ENCODE results near the gene IL1A.

The IL1A gene

GRCh38 chr2:112754564-112754963 is 29.7 kb downstream of the IL1A start:
- DNase-seq (ENCODE audit: extremely low read depth, insufficient read length), result no peak
- H3K4me3 ChIP-seq (replicated peaks; ENCODE audit: low read depth, low read length), result no peak overlapping the region
- TF ChIP-seq, protein P1, sequence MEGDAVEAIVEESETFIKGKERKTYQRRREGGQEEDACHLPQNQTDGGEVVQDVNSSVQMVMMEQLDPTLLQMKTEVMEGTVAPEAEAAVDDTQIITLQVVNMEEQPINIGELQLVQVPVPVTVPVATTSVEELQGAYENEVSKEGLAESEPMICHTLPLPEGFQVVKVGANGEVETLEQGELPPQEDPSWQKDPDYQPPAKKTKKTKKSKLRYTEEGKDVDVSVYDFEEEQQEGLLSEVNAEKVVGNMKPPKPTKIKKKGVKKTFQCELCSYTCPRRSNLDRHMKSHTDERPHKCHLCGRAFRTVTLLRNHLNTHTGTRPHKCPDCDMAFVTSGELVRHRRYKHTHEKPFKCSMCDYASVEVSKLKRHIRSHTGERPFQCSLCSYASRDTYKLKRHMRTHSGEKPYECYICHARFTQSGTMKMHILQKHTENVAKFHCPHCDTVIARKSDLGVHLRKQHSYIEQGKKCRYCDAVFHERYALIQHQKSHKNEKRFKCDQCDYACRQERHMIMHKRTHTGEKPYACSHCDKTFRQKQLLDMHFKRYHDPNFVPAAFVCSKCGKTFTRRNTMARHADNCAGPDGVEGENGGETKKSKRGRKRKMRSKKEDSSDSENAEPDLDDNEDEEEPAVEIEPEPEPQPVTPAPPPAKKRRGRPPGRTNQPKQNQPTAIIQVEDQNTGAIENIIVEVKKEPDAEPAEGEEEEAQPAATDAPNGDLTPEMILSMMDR (IDR thresholded peaks at IDR 0.05; ENCODE audit: insufficient read depth, low read length, poor library complexity, severe bottlenecking), result no peak
- H3K36me3 ChIP-seq (ENCODE audit: control insufficient read depth, insufficient read depth, low read length), result peaks cover 9% of the 10 kb centered on the region
- H3K27me3 ChIP-seq (replicated peaks; ENCODE audit: control insufficient read depth, insufficient read depth, low read length), result no peaks in the 10 kb centered on the region

DNA sequence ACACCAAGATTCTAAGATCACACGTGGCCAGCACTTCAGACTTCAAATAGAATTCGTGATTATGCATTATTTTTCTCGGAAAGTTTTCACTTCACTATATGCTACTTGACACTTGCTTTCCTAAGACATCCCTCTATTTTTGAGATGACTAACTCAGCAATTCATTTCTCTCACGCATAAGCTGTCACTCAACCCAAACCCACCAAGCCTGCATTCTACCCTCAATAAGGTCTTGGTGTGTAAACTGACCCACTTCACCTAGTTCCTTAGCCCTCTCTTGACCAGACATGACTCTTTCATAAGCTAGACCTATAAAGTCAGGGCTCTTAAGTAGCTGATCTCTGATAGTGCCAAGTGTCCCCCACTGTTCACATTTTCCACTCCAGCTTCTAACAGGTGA is 31.6 kb downstream of the IL1A start:
- TF ChIP-seq, protein P1 (IDR thresholded peaks at IDR 0.05; ENCODE audit: insufficient read depth, low read length, poor library complexity, severe bottlenecking), result no peak
- Histone ChIP-seq H3K36me3 (ENCODE audit: control insufficient read depth, insufficient read depth, low read length) (peaks cover 9% of the 10 kb centered on the region), H3K27me3 (replicated peaks; ENCODE audit: control insufficient read depth, insufficient read depth, low read length) (no peaks in the 10 kb centered on the region), H3K4me3 (replicated peaks; ENCODE audit: low read depth, low read length) (no peak overlapping the region)
- DNase-seq (ENCODE audit: extremely low read depth, insufficient read length), result no peak

- TF ChIP-seq, protein P1 (IDR thresholded peaks at IDR 0.05; ENCODE audit: insufficient read depth, low read length, poor library complexity, severe bottlenecking), result no peak
- no peak for DNase-seq (ENCODE audit: extremely low read depth, insufficient read length)
Measured at GRCh38 chr2:112751451-112752197, 32.7 kb downstream of the IL1A start.

DNA sequence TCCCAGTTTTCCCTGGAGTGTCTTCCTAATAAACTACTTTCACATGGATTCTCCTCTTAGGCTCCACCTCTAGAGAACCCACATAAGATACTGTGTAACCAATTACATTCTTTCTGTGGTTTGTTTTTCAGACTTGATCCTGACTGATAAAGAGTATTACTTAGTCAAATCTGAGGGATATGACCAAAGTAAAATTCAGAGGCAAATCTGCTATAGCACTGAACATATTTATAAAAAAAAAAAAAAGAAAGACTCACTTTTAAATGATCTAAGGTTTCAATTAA is 33.8 kb downstream of the IL1A start:
- TF ChIP-seq, protein P1 (IDR thresholded peaks at IDR 0.05; ENCODE audit: insufficient read depth, low read length, poor library complexity, severe bottlenecking), result no peak
- Histone ChIP-seq H3K27me3 (replicated peaks; ENCODE audit: control insufficient read depth, insufficient read depth, low read length) (no peaks in the 10 kb centered on the region), H3K4me3 (replicated peaks; ENCODE audit: low read depth, low read length) (no peak overlapping the region), H3K36me3 (ENCODE audit: control insufficient read depth, insufficient read depth, low read length) (peaks cover 9% of the 10 kb centered on the region)
- DNase-seq (ENCODE audit: extremely low read depth, insufficient read length), result no peak

More at GRCh38 chr2:112751451-112752197, 32.7 kb downstream of the IL1A start:
- H3K27me3 ChIP-seq (replicated peaks; ENCODE audit: control insufficient read depth, insufficient read depth, low read length), result no peaks in the 10 kb centered on the region
- H3K4me3 ChIP-seq (replicated peaks; ENCODE audit: low read depth, low read length), result no peak overlapping the region
- H3K36me3 ChIP-seq (ENCODE audit: control insufficient read depth, insufficient read depth, low read length), result peaks cover 12% of the 10 kb centered on the region

GRCh38 chr2:112749755-112750559 is 34.3 kb downstream of the IL1A start:
- peak; percentile 39 for DNase-seq (ENCODE audit: extremely low read depth, insufficient read length)
- Histone ChIP-seq H3K4me3 (replicated peaks; ENCODE audit: low read depth, low read length) (no peak overlapping the region), H3K27me3 (replicated peaks; ENCODE audit: control insufficient read depth, insufficient read depth, low read length) (no peaks in the 10 kb centered on the region), H3K36me3 (ENCODE audit: control insufficient read depth, insufficient read depth, low read length) (peaks cover 9% of the 10 kb centered on the region)
- TF ChIP-seq, protein P1 (IDR thresholded peaks at IDR 0.05; ENCODE audit: insufficient read depth, low read length, poor library complexity, severe bottlenecking), result peak; percentile 97

Measured in GM06990 (cell line).